HEK293 (cell line): ENCODE data around the gene GNS.

Experiments
- CTCF ChIA-PET: fragments of 350-600 bp; formaldehyde crosslinking; extraction: SDS; loops from one replicate; lab custom pipeline; 2021; ENCODE audit warnings: antibody characterized with exemption; lab: Yijun Ruan, JAX
- POLR2A ChIA-PET: fragments of 300-600 bp; formaldehyde crosslinking; extraction: SDS; loops from one replicate; lab custom pipeline; 2020; ENCODE audit warnings: antibody characterized with exemption, inconsistent platforms; lab: Yijun Ruan, JAX
- H3K27ac ChIP-seq: fragments of 200-500 bp; sonication (Bioruptor generic); 2 replicates; pipeline ENCODE4 v1.5.1; 2014; ENCODE audit warnings: low read depth, low read length, control low read depth, inconsistent platforms; ENCODE audit errors: extremely low read depth
- H3K36me3 ChIP-seq, 2 experiments: fragments of 200-500 bp in 1 of 2; sonication (Bioruptor generic) in 1 of 2; 1 replicate in 1 of 2; 2 replicates in 1 of 2; pipeline ENCODE4 v1.5.1; 2014 to 2017; ENCODE audit warnings: inconsistent platforms in 2 of 2, low read length in 2 of 2; ENCODE audit not compliant: control insufficient read depth in 2 of 2, insufficient read depth in 1 of 2
- H3K4me1 ChIP-seq: fragments of 200-500 bp; sonication (Bioruptor generic); 2 replicates; pipeline ENCODE4 v1.5.1; 2014; ENCODE audit warnings: mild to moderate bottlenecking, low read length, inconsistent platforms; ENCODE audit not compliant: control insufficient read depth, insufficient read depth
- H3K4me3 ChIP-seq: 2 replicates; pipeline ENCODE4 v1.5.1; 2011; ENCODE audit warnings: low read depth, mild to moderate bottlenecking, control low read depth, low read length, moderate library complexity
- H3K9me3 ChIP-seq: fragments of 200-500 bp; sonication (Bioruptor generic); 2 replicates; pipeline ENCODE4 v1.5.1; 2014; ENCODE audit warnings: low read depth, low read length, inconsistent platforms; ENCODE audit not compliant: control insufficient read depth, insufficient read depth
- HIC1 ChIP-seq: fragments of 450-650 bp; formaldehyde crosslinking; IDR thresholded peaks from 2 replicates; pipeline ENCODE4 v1.5.1; 2016; ENCODE audit warnings: missing biosample characterization, missing genetic modification characterization
- HOXA7 ChIP-seq: sonication (generic); formaldehyde crosslinking; IDR thresholded peaks from 2 replicates; pipeline ENCODE4 v1.8.1; 2022; ENCODE audit warnings: missing genetic modification reagents, borderline replicate concordance
- KLF9 ChIP-seq: fragments of 450-650 bp; formaldehyde crosslinking; IDR thresholded peaks from 2 replicates; pipeline ENCODE4 v1.5.1; 2016; ENCODE audit warnings: missing biosample characterization, missing genetic modification characterization, low read depth
- MEIS1 ChIP-seq: sonication (generic); formaldehyde crosslinking; IDR thresholded peaks from 2 replicates; pipeline ENCODE4 v1.8.1; 2022; ENCODE audit warnings: missing genetic modification reagents, mild to moderate bottlenecking, borderline replicate concordance
- REST ChIP-seq: fragments of 450-650 bp; formaldehyde crosslinking; IDR thresholded peaks from 2 replicates; pipeline ENCODE4 v1.5.1; 2016; ENCODE audit warnings: missing biosample characterization, missing genetic modification characterization
- SP7 ChIP-seq: fragments of 450-650 bp; formaldehyde crosslinking; IDR thresholded peaks from 2 replicates; pipeline ENCODE4 v1.5.1; 2016; ENCODE audit warnings: missing biosample characterization, missing genetic modification characterization
- TSHZ1 ChIP-seq: fragments of 450-650 bp; formaldehyde crosslinking; IDR thresholded peaks from 2 replicates; pipeline ENCODE4 v1.5.1; 2016; ENCODE audit warnings: missing biosample characterization, missing genetic modification characterization, borderline replicate concordance
- ZBTB6 ChIP-seq: fragments of 450-650 bp; formaldehyde crosslinking; IDR thresholded peaks from 2 replicates; pipeline ENCODE4 v1.5.1; 2017; ENCODE audit warnings: missing biosample characterization, missing genetic modification characterization
- ZEB2 ChIP-seq: fragments of 450-650 bp; formaldehyde crosslinking; IDR thresholded peaks from 2 replicates; pipeline ENCODE4 v1.5.1; 2016; ENCODE audit warnings: missing biosample characterization, missing genetic modification characterization
- ZFP37 ChIP-seq: fragments of 450-650 bp; formaldehyde crosslinking; IDR thresholded peaks from 2 replicates; pipeline ENCODE4 v1.5.1; 2016; ENCODE audit warnings: missing biosample characterization, missing genetic modification characterization
- ZIC2 ChIP-seq: fragments of 450-650 bp; formaldehyde crosslinking; IDR thresholded peaks from 2 replicates; pipeline ENCODE4 v1.5.1; 2016; ENCODE audit warnings: missing biosample characterization, missing genetic modification characterization
- ZNF223 ChIP-seq: fragments of 450-650 bp; formaldehyde crosslinking; IDR thresholded peaks from 2 replicates; pipeline ENCODE4 v1.5.1; 2016; ENCODE audit warnings: missing biosample characterization, missing genetic modification characterization
- ZNF423 ChIP-seq: fragments of 450-650 bp; formaldehyde crosslinking; IDR thresholded peaks from 2 replicates; pipeline ENCODE4 v1.5.1; 2016; ENCODE audit warnings: missing biosample characterization, missing genetic modification characterization
- ZNF501 ChIP-seq: fragments of 450-650 bp; formaldehyde crosslinking; IDR thresholded peaks from 2 replicates; pipeline ENCODE4 v1.5.1; 2016; ENCODE audit warnings: missing biosample characterization, missing genetic modification characterization
- ZNF561 ChIP-seq: fragments of 450-650 bp; IDR thresholded peaks from 2 replicates; pipeline ENCODE4 v1.5.1; 2018; ENCODE audit warnings: missing biosample characterization, missing genetic modification characterization, borderline replicate concordance
- ZNF645 ChIP-seq: fragments of 450-650 bp; formaldehyde crosslinking; IDR thresholded peaks from 2 replicates; pipeline ENCODE4; 2016; ENCODE audit warnings: missing biosample characterization, missing genetic modification characterization
- ZNF654 ChIP-seq: fragments of 450-650 bp; formaldehyde crosslinking; IDR thresholded peaks from 2 replicates; pipeline ENCODE4 v1.5.1; 2016; ENCODE audit warnings: low read depth, missing biosample characterization, missing genetic modification characterization
- ZNF692 ChIP-seq: fragments of 450-650 bp; formaldehyde crosslinking; IDR thresholded peaks from 2 replicates; pipeline ENCODE4 v1.5.1; 2016; ENCODE audit warnings: missing biosample characterization, missing genetic modification characterization
- ZSCAN30 ChIP-seq: fragments of 450-650 bp; IDR thresholded peaks from 2 replicates; pipeline ENCODE4 v1.5.1; 2018; ENCODE audit warnings: missing biosample characterization, mild to moderate bottlenecking, missing genetic modification characterization, moderate library complexity

The GNS gene

GRCh38 chr12:64781280-64782190, 22.3 kb upstream of the GNS start (continued):
- TF ChIP-seq MEIS1, result no peak
- no peak for TF ChIP-seq HIC1 (tag by site-specific recombination)
- no peak for TF ChIP-seq ZNF645 (tag by site-specific recombination)
- TF ChIP-seq REST (tag by site-specific recombination), result no peak
- TF ChIP-seq TSHZ1 (tag by site-specific recombination), result no peak
- TF ChIP-seq ZNF223, result no peak
- no peak for TF ChIP-seq HOXA7 (CRISPR knock-in tag)
- TF ChIP-seq ZNF654, result no peak

GRCh38 chr12:64780531-64781279, 21.5 kb upstream of the GNS start:
- Histone ChIP-seq H3K27ac (peak overlapping the region; percentile 79), H3K4me1 (0 out of 2 replicates have a peak, but pooled peaks cover 3% of the 10 kb centered on the region), H3K9me3 (no peaks in the 10 kb centered on the region), H3K4me3 (peak overlapping the region; percentile 61), H3K36me3 (no peaks in the 10 kb centered on the region)
- POLR2A ChIA-PET, result interaction anchor here (0.7 to 1.3 kb wide), 2 partner anchors 9 to 21 kb away, joined by 3 to 4 read pairs; no protein-coding TSS in a partner anchor
- CTCF ChIA-PET, result interaction anchor here (0.7 to 2.7 kb wide), 6 partner anchors 15 to 406 kb away, joined by 3 to 31 read pairs (median 8); no protein-coding TSS in a partner anchor
- peak; percentile 76; the same call in 1 of the 2 replicates for TF ChIP-seq ZNF501 (tag by site-specific recombination)
- 0 out of 2 replicates have a peak, but pooled peaks have one; percentile 55 for TF ChIP-seq ZNF423 (tag by site-specific recombination)
- TF ChIP-seq ZIC2 (tag by site-specific recombination), result peak; percentile 62
- TF ChIP-seq ZNF561 (tag by site-specific recombination), result peak; percentile 73; the same call in 1 of the 2 replicates
- peak; percentile 88; the same call in 1 of the 2 replicates for TF ChIP-seq ZEB2 (tag by site-specific recombination)
- TF ChIP-seq ZFP37, result no peak
- TF ChIP-seq KLF9 (tag by site-specific recombination), result 0 out of 2 replicates have a peak, but pooled peaks have one; percentile 7
- TF ChIP-seq ZSCAN30, result peak; percentile 55; the same call in 1 of the 2 replicates
- TF ChIP-seq ZNF692 (tag by site-specific recombination), result 0 out of 2 replicates have a peak, but pooled peaks have one; percentile 40
- 0 out of 2 replicates have a peak, but pooled peaks have one; percentile 66 for TF ChIP-seq ZBTB6 (tag by site-specific recombination)
- TF ChIP-seq SP7 (tag by site-specific recombination), result peak; percentile 54
